ENCODE measurements around the gene PFKFB3.
"Not testable (repeated sequence)": the region's sequence is repeated elsewhere in the genome, so short reads cannot be mapped to it uniquely, and the experiment has no call there.

PFKFB3 gene

GRCh38 chr10:6202098-6202683 is 541 bp upstream of the PFKFB3 start:
- no peak for DNase-seq (ENCODE audit: low spot score)

- peak; percentile 22 for DNase-seq (ENCODE audit: low spot score)
These were observed 765 bp downstream of the PFKFB3 start for GRCh38 chr10:6203331-6204062.

GRCh38 chr10:6204063-6204340 is 1.3 kb downstream of the PFKFB3 start:
- DNase-seq (ENCODE audit: low spot score) = no peak

GRCh38 chr10:6204341-6205191 is 1.8 kb downstream of the PFKFB3 start:
- DNase-seq (ENCODE audit: low spot score) = no peak

GRCh38 chr10:6206486-6206885 is 3.8 kb downstream of the PFKFB3 start:
- DNase-seq (ENCODE audit: low spot score) = not testable (repeated sequence)

- DNase-seq (ENCODE audit: low spot score) = no peak
These were observed 4.9 kb downstream of the PFKFB3 start for GRCh38 chr10:6207658-6208057.

GRCh38 chr10:6208799-6209235 is 6.1 kb downstream of the PFKFB3 start:
- no peak for DNase-seq (ENCODE audit: low spot score)

GRCh38 chr10:6211341-6211670 is 8.6 kb downstream of the PFKFB3 start:
- DNase-seq (ENCODE audit: low spot score) = no peak

GRCh38 chr10:6211671-6212635 is 9.2 kb downstream of the PFKFB3 start:
- no peak for DNase-seq (ENCODE audit: low spot score)

- no peak for DNase-seq (ENCODE audit: low spot score)
These were observed 10.1 kb downstream of the PFKFB3 start for GRCh38 chr10:6212806-6213205.

GRCh38 chr10:6213257-6213905 is 10.6 kb downstream of the PFKFB3 start:
- DNase-seq (ENCODE audit: low spot score) = no peak

GRCh38 chr10:6213908-6214307 is 11.2 kb downstream of the PFKFB3 start:
- DNase-seq (ENCODE audit: low spot score) = no peak

GRCh38 chr10:6214612-6215011 is 11.9 kb downstream of the PFKFB3 start:
- DNase-seq (ENCODE audit: low spot score) = no peak

- no peak for DNase-seq (ENCODE audit: low spot score)
These were observed 12.5 kb downstream of the PFKFB3 start for GRCh38 chr10:6215241-6215640.

GRCh38 chr10:6215683-6216484 is 13.2 kb downstream of the PFKFB3 start:
- no peak for DNase-seq (ENCODE audit: low spot score)

GRCh38 chr10:6216916-6217315 is 14.2 kb downstream of the PFKFB3 start:
- DNase-seq (ENCODE audit: low spot score) = no peak

- DNase-seq (ENCODE audit: low spot score) = no peak
These were observed 14.9 kb downstream of the PFKFB3 start for GRCh38 chr10:6217611-6218010.

- DNase-seq (ENCODE audit: low spot score) = no peak
These were observed 16.2 kb downstream of the PFKFB3 start for GRCh38 chr10:6218692-6219493.

- DNase-seq (ENCODE audit: low spot score) = no peak
These were observed 16.7 kb downstream of the PFKFB3 start for GRCh38 chr10:6219494-6219836.

Data from hematopoietic multipotent progenitor cell treated with erythropoietin and hydrocortisone succinate and interleukin-3 and kit ligand, for 15 days (in vitro differentiated cells).